ENCODE measurements around the gene LMX1B. TPM values are rescaled to one million over a fixed set of nuclear protein-coding genes. Genes with fewer than 3 reads are reported as not detected.

LMX1B gene
- total and polyA plus RNA-seq, 2 donors (not counting 3 experiments of a cell fraction or from before 2014, with no cell fraction given), result not detected

- TF ChIP-seq MAX (IDR thresholded peaks at IDR 0.05; ENCODE audit: insufficient read depth, insufficient read length), result no peak
- TF ChIP-seq JUN (IDR thresholded peaks at IDR 0.05; ENCODE audit: borderline replicate concordance, insufficient read depth, insufficient read length, low read depth), result no peak
- Histone ChIP-seq H3K27me3 (ENCODE audit: control insufficient read depth in 2 of 2, insufficient read depth in 2 of 2, low read length in 2 of 2) (peaks cover 0 to 5% of the 10 kb centered on the region in 2 experiments), H2AFZ (ENCODE audit: low read depth, low read length) (no peak overlapping the region), H3K4me1 (ENCODE audit: control insufficient read depth, extremely low read depth, insufficient read depth, low read length) (no peaks in the 10 kb centered on the region), H3K79me2 (ENCODE audit: control insufficient read depth, insufficient read depth, low read length) (no peaks in the 10 kb centered on the region), H3K9ac (replicated peaks; ENCODE audit: extremely low read depth, insufficient read depth, low read length) (no peak overlapping the region), H3K4me2 (ENCODE audit: insufficient read depth, low read length) (no peak overlapping the region), H4K20me1 (replicated peaks; ENCODE audit: control insufficient read depth, extremely low read depth, insufficient read depth, low read length) (no peaks in the 10 kb centered on the region), H3K36me3 (ENCODE audit: control insufficient read depth in 2 of 2, extremely low read depth in 1 of 2, insufficient read depth in 2 of 2, low read length in 2 of 2) (no peaks in the 10 kb centered on the region), H3K27ac (ENCODE audit: insufficient read depth, low read depth, low read length) (no peak overlapping the region), H3K9me3 (replicated peaks; ENCODE audit: control insufficient read depth, insufficient read depth, low read length) (no peaks in the 10 kb centered on the region), H3K9me1 (replicated peaks; ENCODE audit: control insufficient read depth, extremely low read depth, insufficient read depth, low read length) (no peaks in the 10 kb centered on the region), H3K4me3 (replicated peaks in 1 of 3; ENCODE audit: insufficient read depth in 1 of 3, low read depth in 1 of 3, low read length in 3 of 3) (no peak overlapping the region)
- POLR2A ChIA-PET, result no interaction called here
- BruUV-seq (replicated peaks), result no TSS peak
- intact Hi-C loops (cut with micrococcal nuclease), result no loop called here
- DNase-seq (ENCODE audit: low read depth, low spot score), result no peak
- dilution Hi-C loops (cut with MboI; ENCODE audit: extremely low pct_ligation_motif_present, low sequenced_read_pairs), result no loop called here
- CTCF ChIA-PET, result interaction anchor here (1.0 to 11.3 kb wide), 11 partner anchors 7 to 171 kb away, joined by 3 to 675 read pairs (median 3); no protein-coding TSS in a partner anchor
- FAIRE-seq, result no peak
Measured at GRCh38 chr9:126703002-126703865, 89.5 kb downstream of the LMX1B start.

- intact Hi-C loops (cut with micrococcal nuclease), result no loop called here
- POLR2A ChIA-PET, result no interaction called here
Measured at GRCh38 chr9:126703866-126704156, 90.1 kb downstream of the LMX1B start.

More at GRCh38 chr9:126703866-126704156, 90.1 kb downstream of the LMX1B start:
- Histone ChIP-seq H3K4me1 (ENCODE audit: control insufficient read depth, extremely low read depth, insufficient read depth, low read length) (no peaks in the 10 kb centered on the region), H3K9me3 (replicated peaks; ENCODE audit: control insufficient read depth, insufficient read depth, low read length) (no peaks in the 10 kb centered on the region), H3K27me3 (ENCODE audit: control insufficient read depth in 2 of 2, insufficient read depth in 2 of 2, low read length in 2 of 2) (peaks cover 0 to 5% of the 10 kb centered on the region in 2 experiments), H3K36me3 (ENCODE audit: control insufficient read depth in 2 of 2, extremely low read depth in 1 of 2, insufficient read depth in 2 of 2, low read length in 2 of 2) (no peaks in the 10 kb centered on the region), H4K20me1 (replicated peaks; ENCODE audit: control insufficient read depth, extremely low read depth, insufficient read depth, low read length) (no peaks in the 10 kb centered on the region), H3K9me1 (replicated peaks; ENCODE audit: control insufficient read depth, extremely low read depth, insufficient read depth, low read length) (no peaks in the 10 kb centered on the region), H3K4me3 (replicated peaks in 1 of 3; ENCODE audit: insufficient read depth in 1 of 3, low read depth in 1 of 3, low read length in 3 of 3) (no peak overlapping the region), H3K79me2 (ENCODE audit: control insufficient read depth, insufficient read depth, low read length) (no peaks in the 10 kb centered on the region), H3K27ac (ENCODE audit: insufficient read depth, low read depth, low read length) (no peak overlapping the region), H3K4me2 (ENCODE audit: insufficient read depth, low read length) (no peak overlapping the region), H3K9ac (replicated peaks; ENCODE audit: extremely low read depth, insufficient read depth, low read length) (no peak overlapping the region), H2AFZ (ENCODE audit: low read depth, low read length) (no peak overlapping the region)
- BruUV-seq (replicated peaks), result no TSS peak
- CTCF ChIA-PET, result interaction anchor here (1.2 to 11.3 kb wide), 5 partner anchors 10 to 96 kb away, joined by 3 to 675 read pairs (median 7); no protein-coding TSS in a partner anchor
- dilution Hi-C loops (cut with MboI; ENCODE audit: extremely low pct_ligation_motif_present, low sequenced_read_pairs), result no loop called here
- no peak for DNase-seq (ENCODE audit: low read depth, low spot score)
- no peak for TF ChIP-seq MYC (IDR thresholded peaks at IDR 0.05; ENCODE audit: low read depth, low read length)
- TF ChIP-seq POLR2AphosphoS5 (IDR thresholded peaks at IDR 0.05; ENCODE audit: insufficient read depth, low read depth, low read length), result no peak
- TF ChIP-seq GATA2 (IDR thresholded peaks at IDR 0.05; ENCODE audit: insufficient read depth, insufficient read length, low read depth, low read length), result no peak
- TF ChIP-seq MAX (IDR thresholded peaks at IDR 0.05; ENCODE audit: insufficient read depth, insufficient read length), result no peak
- TF ChIP-seq EZH2 (IDR thresholded peaks at IDR 0.05; ENCODE audit: borderline replicate concordance, low read depth, low read length, severe bottlenecking), result no peak
- no peak for TF ChIP-seq JUN (IDR thresholded peaks at IDR 0.05; ENCODE audit: borderline replicate concordance, insufficient read depth, insufficient read length, low read depth)
- TF ChIP-seq POLR2A (IDR thresholded peaks at IDR 0.05; ENCODE audit: low read depth, low read length), result no peak
- TF ChIP-seq CTCF (IDR thresholded peaks at IDR 0.05; ENCODE audit: extremely low read depth in 1 of 2, insufficient read depth in 1 of 2, low read depth in 1 of 2, low read length in 2 of 2), result no peak
- no peak for TF ChIP-seq FOS (IDR thresholded peaks at IDR 0.05; ENCODE audit: borderline replicate concordance, insufficient read depth, low read length)
- no peak for FAIRE-seq

Measured in endothelial cell of umbilical vein (primary cell).